LNCAP (cell line): ENCODE measurements around the gene NECTIN1.

Experiments
- CTCF ChIP-seq: fragments of 450-650 bp; IDR thresholded peaks from 2 replicates; pipeline ENCODE4 v1.5.1; 2017; ENCODE audit warnings: mild to moderate bottlenecking

The NECTIN1 gene

GRCh38 chr11:119610836-119611426 is 118.1 kb downstream of the NECTIN1 start:
- TF ChIP-seq CTCF = no peak

- TF ChIP-seq CTCF = no peak
Observed at GRCh38 chr11:119608781-119609180, 120.2 kb downstream of the NECTIN1 start.

GRCh38 chr11:119608201-119608600 is 120.8 kb downstream of the NECTIN1 start:
- TF ChIP-seq CTCF = no peak

GRCh38 chr11:119607726-119608125 is 121.3 kb downstream of the NECTIN1 start:
- no peak for TF ChIP-seq CTCF

- TF ChIP-seq CTCF = no peak
Observed at GRCh38 chr11:119605137-119605665, 123.8 kb downstream of the NECTIN1 start.

- TF ChIP-seq CTCF = no peak
Observed at GRCh38 chr11:119602745-119603373, 126.1 kb downstream of the NECTIN1 start.

- no peak for TF ChIP-seq CTCF
Observed at GRCh38 chr11:119599864-119600541, 129.0 kb downstream of the NECTIN1 start.
